ENCODE measurements around the gene WDR86. TPM values are rescaled to one million over a fixed set of nuclear protein-coding genes. Genes with fewer than 3 reads are reported as not detected.

The WDR86 gene
- total RNA-seq, 4 donors from 2014 or later: 1.4 to 2.4 (median 2.0) TPM; not detected in 1

DNA sequence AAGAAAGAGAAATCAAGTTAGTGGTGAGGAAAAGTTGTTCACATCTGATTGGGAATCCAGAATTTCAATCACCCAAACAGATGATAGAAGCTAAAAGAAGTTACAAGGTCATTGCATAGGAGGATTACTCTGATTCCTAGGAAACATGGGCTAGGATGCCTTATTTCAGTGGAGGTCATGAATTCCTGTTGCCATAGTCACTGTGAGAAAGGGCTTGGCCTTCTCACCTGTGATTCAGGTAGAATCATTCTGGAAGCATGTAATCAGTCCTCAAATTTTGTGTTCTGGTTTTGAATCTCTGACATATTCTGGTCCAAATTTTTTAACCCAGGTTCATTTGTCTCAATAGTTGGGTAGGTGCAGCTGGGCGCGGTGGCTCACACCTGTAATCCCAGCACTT lies 72.5 kb downstream of the WDR86 start:
- intact Hi-C loops (cut with DNase I; ENCODE audit: low total_unique reads): no loop called here
- no peak for TF ChIP-seq POLR2A (IDR thresholded peaks at IDR 0.05)
- 90 to 94% methylated on average over 2 of the region's 2 CpGs for WGBS, 2 donors

DNA sequence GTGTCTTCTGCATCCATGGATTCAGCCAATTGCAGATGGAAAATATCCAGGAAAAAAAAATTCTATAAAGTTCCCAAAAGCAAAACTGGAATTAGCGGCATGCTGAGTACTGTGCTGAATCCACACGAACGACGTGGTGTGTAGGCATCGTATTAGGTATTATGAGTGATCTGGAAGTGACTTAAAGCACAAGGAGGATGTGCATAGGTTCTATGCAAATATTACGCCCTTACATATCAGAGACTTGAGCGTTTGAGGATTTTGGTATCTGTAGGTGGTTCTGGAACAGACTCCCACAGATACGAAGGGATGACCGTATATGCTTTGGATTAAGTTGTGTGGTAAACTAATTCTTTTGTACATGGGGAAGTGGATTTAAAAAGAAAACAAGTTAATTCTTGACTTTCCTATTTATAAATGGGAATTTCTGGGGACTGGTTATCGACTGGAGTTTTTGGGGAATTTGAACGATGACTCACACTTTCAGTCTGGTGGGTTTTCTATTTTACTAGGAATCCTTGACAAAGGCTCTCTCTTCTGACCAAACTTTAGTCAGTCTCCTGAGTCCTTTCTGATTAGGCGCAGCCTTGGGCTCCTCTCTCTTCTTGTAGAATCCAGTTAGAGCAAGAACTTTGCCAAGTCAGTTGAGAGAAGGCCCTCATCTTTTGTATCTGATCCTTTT lies 73.7 kb downstream of the WDR86 start:
- WGBS, 2 donors: 72% methylated on average over 12 of the region's 12 CpGs
- intact Hi-C loops (cut with DNase I; ENCODE audit: low total_unique reads): no loop called here
- no peak for DNase-seq (ENCODE audit: low spot score in 2 of 2)
- no peak overlapping the region for H3K4me3 ChIP-seq (ENCODE audit: low read depth, poor library complexity, severe bottlenecking)
- TF ChIP-seq, protein P1, sequence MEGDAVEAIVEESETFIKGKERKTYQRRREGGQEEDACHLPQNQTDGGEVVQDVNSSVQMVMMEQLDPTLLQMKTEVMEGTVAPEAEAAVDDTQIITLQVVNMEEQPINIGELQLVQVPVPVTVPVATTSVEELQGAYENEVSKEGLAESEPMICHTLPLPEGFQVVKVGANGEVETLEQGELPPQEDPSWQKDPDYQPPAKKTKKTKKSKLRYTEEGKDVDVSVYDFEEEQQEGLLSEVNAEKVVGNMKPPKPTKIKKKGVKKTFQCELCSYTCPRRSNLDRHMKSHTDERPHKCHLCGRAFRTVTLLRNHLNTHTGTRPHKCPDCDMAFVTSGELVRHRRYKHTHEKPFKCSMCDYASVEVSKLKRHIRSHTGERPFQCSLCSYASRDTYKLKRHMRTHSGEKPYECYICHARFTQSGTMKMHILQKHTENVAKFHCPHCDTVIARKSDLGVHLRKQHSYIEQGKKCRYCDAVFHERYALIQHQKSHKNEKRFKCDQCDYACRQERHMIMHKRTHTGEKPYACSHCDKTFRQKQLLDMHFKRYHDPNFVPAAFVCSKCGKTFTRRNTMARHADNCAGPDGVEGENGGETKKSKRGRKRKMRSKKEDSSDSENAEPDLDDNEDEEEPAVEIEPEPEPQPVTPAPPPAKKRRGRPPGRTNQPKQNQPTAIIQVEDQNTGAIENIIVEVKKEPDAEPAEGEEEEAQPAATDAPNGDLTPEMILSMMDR (IDR thresholded peaks at IDR 0.05): no peak
- TF ChIP-seq POLR2A (IDR thresholded peaks at IDR 0.05): no peak

More for the DNA sequence above, 72.5 kb downstream of the WDR86 start:
- no peak for DNase-seq (ENCODE audit: low spot score in 2 of 2)
- no peak overlapping the region for H3K4me3 ChIP-seq (ENCODE audit: low read depth, poor library complexity, severe bottlenecking)

DNA sequence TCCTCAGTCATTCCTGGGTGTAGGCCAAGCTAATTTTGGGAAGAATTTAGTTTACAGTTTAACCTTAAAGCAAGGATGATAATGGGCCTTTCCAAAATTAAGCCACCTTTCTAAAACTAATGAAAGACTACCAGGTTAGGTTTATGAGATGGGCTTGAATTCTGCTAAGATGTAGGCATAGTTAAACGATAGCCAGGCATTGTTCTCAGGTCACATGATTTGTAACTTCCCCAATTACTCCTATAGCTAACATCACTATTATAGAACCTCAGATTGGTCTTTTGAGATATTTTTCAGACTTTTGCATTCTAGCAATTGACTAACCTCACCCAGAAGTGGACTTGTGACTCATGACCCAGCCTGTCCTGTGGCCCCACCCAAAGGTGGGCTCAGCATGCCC lies 75.2 kb downstream of the WDR86 start:
- intact Hi-C loops (cut with DNase I; ENCODE audit: low total_unique reads): no loop called here
- TF ChIP-seq, protein P1 (IDR thresholded peaks at IDR 0.05): no peak
- TF ChIP-seq POLR2A (IDR thresholded peaks at IDR 0.05): no peak
- WGBS, 2 donors: 45 to 64% methylated on average over 1 of the region's 1 CpG
- no peak for DNase-seq (ENCODE audit: low spot score in 2 of 2)
- H3K4me3 ChIP-seq (ENCODE audit: low read depth, poor library complexity, severe bottlenecking): no peak overlapping the region

Small RNAs within 50 kb of the gene (microRNA-seq; reads per million reads assigned to microRNA genes)
- gene MIR3907 (ENCODE audit: borderline number of aligned reads in 1 of 2, borderline replicate concordance in 2 of 2): 0 reads per million in 2 donors

Other genes with a start within 250 kb of the WDR86 start
- gene GBX1, start 242.3 kb downstream of the WDR86 start, total RNA-seq: 1 to 10 TPM in 1 of 4 donors, not detected in 3; 2.4 TPM
- gene ASB10, start 222.8 kb downstream of the WDR86 start, total RNA-seq: not detected
- gene H2BK1, start 199.6 kb downstream of the WDR86 start, total RNA-seq: not detected
- 100 to 1,000 TPM in 1 of 4 donors, 10 to 100 TPM in 3; 16.4 to 267 (median 29.1) TPM for gene ABCF2, start 182.8 kb downstream of the WDR86 start, total RNA-seq
- 10 to 100 TPM; 15.4 to 32.2 (median 26.7) TPM for gene CHPF2, start 177.6 kb downstream of the WDR86 start, total RNA-seq
- gene SMARCD3, start 161.3 kb downstream of the WDR86 start, total RNA-seq: 10 to 100 TPM in 3 of 4 donors, 1 to 10 TPM in 1; 4.8 to 19.8 (median 13.5) TPM
- gene NUB1, start 68.2 kb downstream of the WDR86 start, total RNA-seq: 10 to 100 TPM; 40.1 to 48.3 (median 47.5) TPM
- not detected for gene CRYGN, start 30.1 kb upstream of the WDR86 start, total RNA-seq
- 10 to 100 TPM; 41.2 to 64.4 (median 53.5) TPM for gene RHEB, start 109.9 kb upstream of the WDR86 start, total RNA-seq